Adipose tissue (tissue), 3 donors: ENCODE data around the gene GOLGA6L10. TPM values are rescaled to one million over a fixed set of nuclear protein-coding genes. Genes with fewer than 3 reads are reported as not detected.
"Not testable (repeated sequence)": the region's sequence is repeated elsewhere in the genome, so short reads cannot be mapped to it uniquely, and the experiment has no call there.

Experiments used
- H3K27ac ChIP-seq: one replicate; pipeline ENCODE4 v1.5.1; 2013; ENCODE audit warnings: low read depth, low read length
- WGBS, 3 donors: extraction: QIAGEN DNeasy Blood & Tissue Kit; methylation state at CpG; one replicate each; pipeline ENCODE4 v1.1.7; 2013; 5-methylcytosine and 5-hydroxymethylcytosine counted together
- polyA plus RNA-seq, 3 donors: library from polyadenylated mRNA; stranded (reverse); fragments of 200-250 nt; gene quantifications; one replicate each; pipeline ENCODE4 v1.2.3, GENCODE V29; 2013
- donor health status: healthy with polysubstance abuse.
- donor health status: Bipolar disorder and iron deficiency.
- donor health status: healthy.

The GOLGA6L10 gene
- polyA plus RNA-seq, 3 donors = 0.11 to 0.83 (median 0.79) TPM

- H3K27ac ChIP-seq = no peak overlapping the region
- WGBS, 3 donors = 84 to 92% (median 85%) methylated on average over 7 to 8 of the region's 8 CpGs
Observed at GRCh38 chr15:82307714-82308081, 41.6 kb downstream of the GOLGA6L10 start.

- 84 to 93% (median 89%) methylated on average over 16 of the region's 16 CpGs for WGBS, 3 donors
- H3K27ac ChIP-seq = no peak overlapping the region
Observed at GRCh38 chr15:82306791-82307713, 42.2 kb downstream of the GOLGA6L10 start.

- H3K27ac ChIP-seq = no peak overlapping the region
- WGBS, 3 donors = 79 to 93% (median 88%) methylated on average over 7 of the region's 7 CpGs
Observed at GRCh38 chr15:82305621-82306048, 43.6 kb downstream of the GOLGA6L10 start.

DNA sequence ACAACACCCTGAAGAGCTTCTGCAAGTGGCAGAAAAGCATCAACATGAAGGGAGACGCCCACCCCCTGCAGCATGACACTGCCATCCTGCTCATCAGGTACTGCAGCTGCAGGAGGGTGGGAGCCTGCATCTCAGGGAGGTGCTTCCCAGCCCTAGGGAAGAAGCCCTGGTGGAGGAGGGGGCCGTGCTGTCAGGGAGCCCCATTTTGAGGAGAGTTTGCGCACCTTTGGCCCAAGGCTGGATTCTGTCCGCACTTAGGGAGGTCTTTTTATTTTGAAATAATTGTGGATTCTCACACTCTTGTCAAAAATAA, 44.5 kb downstream of the GOLGA6L10 start:
- no peak overlapping the region for H3K27ac ChIP-seq
- WGBS, 3 donors = 82 to 92% (median 90%) methylated on average over 4 of the region's 4 CpGs

GRCh38 chr15:82303956-82304777, 45.1 kb downstream of the GOLGA6L10 start:
- WGBS, 3 donors = 87 to 93% (median 90%) methylated on average over 12 of the region's 12 CpGs
- H3K27ac ChIP-seq = no peak overlapping the region

GRCh38 chr15:82301296-82302016, 47.8 kb downstream of the GOLGA6L10 start:
- H3K27ac ChIP-seq = no peak overlapping the region
- WGBS, 3 donors = 74 to 84% (median 75%) methylated on average over 3 of the region's 3 CpGs

- 90 to 96% (median 93%) methylated on average over 7 of the region's 7 CpGs for WGBS, 3 donors
Observed at GRCh38 chr15:82300883-82301282, 48.4 kb downstream of the GOLGA6L10 start.

DNA sequence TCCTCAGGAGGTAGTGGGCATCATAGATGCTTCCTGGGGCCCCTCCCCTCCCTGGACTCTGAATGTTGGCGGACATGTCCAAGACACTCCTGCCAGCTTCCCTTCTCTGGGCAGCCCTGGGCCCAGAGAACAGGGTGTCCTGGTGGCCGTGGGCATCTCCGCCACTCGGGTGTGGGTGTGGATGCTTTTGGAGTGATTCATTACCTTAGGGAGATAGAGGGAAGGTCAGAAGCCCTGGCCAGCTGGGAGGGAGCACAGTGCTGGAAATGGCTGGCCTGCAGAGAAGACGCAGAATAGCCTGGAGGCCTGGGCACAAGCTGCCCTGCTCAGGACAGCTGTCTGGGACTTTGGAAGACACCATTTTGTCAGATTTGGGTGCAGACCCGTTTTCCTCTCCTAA, 48.9 kb downstream of the GOLGA6L10 start:
- H3K27ac ChIP-seq = not testable (repeated sequence)
- 67 to 72% (median 68%) methylated on average over 6 of the region's 6 CpGs for WGBS, 3 donors

More at GRCh38 chr15:82300883-82301282, 48.4 kb downstream of the GOLGA6L10 start:
- H3K27ac ChIP-seq = no peak overlapping the region

DNA sequence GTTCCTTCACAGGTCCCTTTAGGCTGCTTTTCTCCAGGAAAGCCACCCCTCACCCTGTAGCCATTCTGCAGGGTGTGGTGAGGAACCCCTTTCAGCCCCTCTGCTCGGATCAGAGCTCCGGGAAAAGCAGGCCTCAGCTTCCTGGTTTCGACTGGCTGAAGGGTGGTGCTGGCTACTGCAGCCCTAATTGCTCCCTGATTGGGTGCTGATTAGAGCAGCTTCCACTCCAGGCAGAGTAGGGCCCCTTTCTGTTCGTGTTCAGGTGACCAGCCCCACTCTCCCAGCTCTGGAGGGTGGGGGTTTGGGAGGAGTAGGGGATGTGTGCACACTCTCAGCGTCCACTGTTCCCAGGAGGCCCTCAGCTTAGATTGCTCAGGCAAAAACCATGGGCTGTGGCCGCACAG, 49.8 kb downstream of the GOLGA6L10 start:
- 57 to 72% (median 71%) methylated on average over 3 of the region's 6 CpGs for WGBS, 3 donors

DNA sequence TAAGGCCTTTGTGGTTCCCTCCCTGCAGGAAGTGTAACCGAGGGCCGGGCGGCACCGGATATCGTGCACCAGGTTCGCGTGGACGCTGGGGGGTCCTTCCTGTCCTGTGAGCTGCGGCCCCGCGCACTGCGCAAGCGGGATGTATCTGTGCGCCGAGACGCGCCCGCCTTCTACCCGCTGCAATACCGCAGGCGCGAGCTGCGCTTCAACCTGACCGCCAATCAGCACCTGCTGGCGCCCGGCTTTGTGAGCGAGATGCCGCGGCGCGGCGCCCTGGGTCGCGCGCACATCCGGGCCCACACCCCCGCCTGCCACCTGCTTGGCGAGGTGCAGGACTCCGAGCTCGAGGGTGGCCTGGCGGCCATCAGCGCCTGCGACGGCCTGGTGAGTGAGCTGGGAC, 50.8 kb downstream of the GOLGA6L10 start:
- 17 to 32% (median 29%) methylated on average over 29 to 44 of the region's 44 CpGs for WGBS, 3 donors
- H3K27ac ChIP-seq = no peak overlapping the region

More for the DNA sequence above, 49.8 kb downstream of the GOLGA6L10 start:
- H3K27ac ChIP-seq = not testable (repeated sequence)

- WGBS, 3 donors = 93% methylated on average over 13 of the region's 13 CpGs
- no peak overlapping the region for H3K27ac ChIP-seq
Observed at GRCh38 chr15:82298032-82298431, 51.2 kb downstream of the GOLGA6L10 start.

- 90 to 94% (median 91%) methylated on average over 5 of the region's 5 CpGs for WGBS, 3 donors
- H3K27ac ChIP-seq = no peak overlapping the region
Observed at GRCh38 chr15:82297546-82297945, 51.7 kb downstream of the GOLGA6L10 start.

- no peak overlapping the region for H3K27ac ChIP-seq
- 61 to 65% (median 63%) methylated on average over 11 of the region's 11 CpGs for WGBS, 3 donors
Observed at GRCh38 chr15:82294061-82294690, 55.1 kb downstream of the GOLGA6L10 start.

DNA sequence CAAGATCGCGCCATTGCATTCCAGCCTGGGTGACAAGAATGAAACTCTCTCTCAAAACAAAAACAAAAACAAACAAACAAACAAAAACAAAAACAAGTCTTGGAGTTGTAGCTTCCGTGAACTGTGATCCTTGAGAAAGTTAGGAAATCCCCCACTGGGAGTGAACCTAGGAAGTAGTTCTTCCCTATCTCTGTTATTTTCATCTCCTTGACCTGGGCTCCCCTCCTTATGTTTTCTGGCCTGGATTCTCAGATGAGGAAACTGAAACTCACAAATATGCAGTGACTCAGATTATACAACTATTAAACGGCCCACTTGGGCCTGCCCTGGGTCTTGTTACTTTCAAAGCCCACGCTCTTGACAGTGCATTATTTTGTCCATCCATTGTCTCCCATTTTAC, 57.0 kb downstream of the GOLGA6L10 start:
- H3K27ac ChIP-seq = no peak overlapping the region
- 83 to 92% (median 86%) methylated on average over 5 of the region's 5 CpGs for WGBS, 3 donors

Other genes starting within 250 kb of the GOLGA6L10 start
- gene EFL1, start 86.7 kb downstream of the GOLGA6L10 start, polyA plus RNA-seq = 1 to 10 TPM; 3.5 to 5.7 (median 5.6) TPM
- 1 to 10 TPM in 2 of 3 donors, not detected in 1; 1.0 to 3.3 TPM for gene SAXO2, start 86.7 kb downstream of the GOLGA6L10 start, polyA plus RNA-seq
- gene GOLGA6L9, start 80.3 kb upstream of the GOLGA6L10 start, polyA plus RNA-seq = 1 to 10 TPM in 2 of 3 donors, under 1 TPM in 1; 0.71 to 7.3 (median 1.7) TPM
- 1,000 to 10,000 TPM; 3,243 to 6,403 (median 4,473) TPM for gene RPS17, start 191.0 kb upstream of the GOLGA6L10 start, polyA plus RNA-seq